Activated T-helper 9 cell treated with anti-CD3 and anti-CD28 coated beads, Interleukin-2, amount 50 U/mL, for 16 hours (primary cell): ENCODE data around the gene VRK1.

Experiments used
- DNase-seq: peaks from one replicate; pipeline ENCODE4 v3.0.0-alpha.2; 2020; ENCODE audit warnings: low read depth

Gene VRK1

GRCh38 chr14:96925422-96925821 is 128.2 kb downstream of the VRK1 start:
- DNase-seq = no peak

GRCh38 chr14:96926001-96926400 is 128.8 kb downstream of the VRK1 start:
- DNase-seq = no peak

- no peak for DNase-seq
Observed at GRCh38 chr14:96928779-96929380, 131.7 kb downstream of the VRK1 start.

- no peak for DNase-seq
Observed at GRCh38 chr14:96929950-96930349, 132.8 kb downstream of the VRK1 start.

GRCh38 chr14:96930526-96930925 is 133.3 kb downstream of the VRK1 start:
- no peak for DNase-seq
